Calu3 (cell line): ENCODE data around the gene CCDC3. TPM values are rescaled to one million over a fixed set of nuclear protein-coding genes. Genes with fewer than 3 reads are reported as not detected.

Experiments used
- BruUV-seq: library from RNA; stranded (reverse); fragments of 400-500 nt; replicated peaks from 2 replicates; lab custom pipeline; 2021; lab: Mats Ljungman, UMichigan
- CTCF ChIA-PET: fragments of 300-600 bp; sonication (Branson Sonifier 250); formaldehyde crosslinking; loops from one replicate; lab custom pipeline; 2022; ENCODE audit warnings: antibody characterized with exemption; lab: Charles Lee
- DNase-seq: peaks from one replicate; pipeline ENCODE4 v3.0.0; 2022
- H3K27ac Mint-ChIP-seq: one replicate; pipeline ENCODE4 v1.8.0; 2022; ENCODE audit warnings: mixed read lengths; ENCODE audit not compliant: unreplicated experiment
- H3K27me3 Mint-ChIP-seq: one replicate; pipeline ENCODE4 v1.8.0; 2022; ENCODE audit warnings: mixed read lengths; ENCODE audit not compliant: unreplicated experiment
- H3K36me3 Mint-ChIP-seq: one replicate; pipeline ENCODE4 v1.8.0; 2022; ENCODE audit warnings: mild to moderate bottlenecking, moderate library complexity, mixed read lengths; ENCODE audit not compliant: insufficient read depth, unreplicated experiment
- H3K4me1 Mint-ChIP-seq: one replicate; pipeline ENCODE4 v1.8.0; 2022; ENCODE audit warnings: mild to moderate bottlenecking, low read depth, mixed read lengths; ENCODE audit not compliant: unreplicated experiment
- H3K4me3 Mint-ChIP-seq: one replicate; pipeline ENCODE4 v1.8.0; 2022; ENCODE audit warnings: mild to moderate bottlenecking, low read depth, moderate library complexity, mixed read lengths; ENCODE audit not compliant: unreplicated experiment
- H3K9me3 Mint-ChIP-seq: one replicate; pipeline ENCODE4 v1.8.0; 2022; ENCODE audit warnings: low read depth, mixed read lengths; ENCODE audit not compliant: unreplicated experiment
- CTCF ChIP-seq: fragments of 200-600 bp; IDR thresholded peaks from one replicate; pipeline ENCODE4 v1.8.0; 2022; ENCODE audit warnings: antibody characterized with exemption; ENCODE audit not compliant: unreplicated experiment
- intact Hi-C: fragments of 100-400 bp; cut with micrococcal nuclease; formaldehyde crosslinking; loops from one replicate; pipeline ENCODE4 v1.10.0; 2022; ENCODE audit not compliant: unreplicated experiment
- total RNA-seq: library from RNA; stranded (reverse); gene quantifications from 2 replicates; pipeline ENCODE4 v1.2.3, GENCODE V29; 2022

Gene CCDC3
- total RNA-seq, 1 experiment from 2014 or later: not detected

DNA sequence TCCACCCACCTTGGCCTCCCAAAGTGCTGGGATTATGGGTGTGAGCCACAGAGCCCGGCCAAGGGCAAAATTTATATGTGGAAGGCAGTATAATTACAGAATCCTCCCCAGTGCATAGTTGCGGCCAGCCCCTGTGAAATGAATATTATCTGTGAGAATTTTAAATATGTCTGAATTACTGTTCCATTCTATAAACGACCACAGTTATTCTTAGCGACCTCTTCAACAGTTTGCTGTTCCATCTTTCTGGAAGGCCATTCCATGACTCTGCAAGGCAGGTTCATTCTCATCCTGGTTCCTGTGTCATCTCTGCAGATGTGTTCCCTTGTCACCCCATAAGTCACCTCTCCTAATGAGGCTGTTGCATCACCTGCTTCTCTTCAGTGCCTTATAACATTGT, 90.7 kb downstream of the CCDC3 start:
- intact Hi-C loops: no loop called here
- H3K36me3 Mint-ChIP-seq: peaks cover 3% of the 10 kb centered on the region

GRCh38 chr10:12909836-12910185, 91.7 kb downstream of the CCDC3 start:
- peaks cover 96% of the 10 kb centered on the region for H3K27me3 Mint-ChIP-seq
- TF ChIP-seq CTCF: no peak
- CTCF ChIA-PET: no interaction called here
- H3K9me3 Mint-ChIP-seq: peaks cover 2% of the 10 kb centered on the region
- DNase-seq: no peak
- H3K36me3 Mint-ChIP-seq: peaks cover 3% of the 10 kb centered on the region
- BruUV-seq: no TSS peak
- intact Hi-C loops: loop anchor here (10.0 kb wide), 1 partner anchor 165 kb away; no protein-coding TSS in a partner anchor
- no peak overlapping the region for H3K27ac Mint-ChIP-seq
- H3K4me1 Mint-ChIP-seq: no peaks in the 10 kb centered on the region
- H3K4me3 Mint-ChIP-seq: no peak overlapping the region

More for the DNA sequence above, 90.7 kb downstream of the CCDC3 start:
- H3K9me3 Mint-ChIP-seq: peaks cover 2% of the 10 kb centered on the region
- CTCF ChIA-PET: no interaction called here
- no peak for DNase-seq
- H3K4me1 Mint-ChIP-seq: no peaks in the 10 kb centered on the region
- H3K4me3 Mint-ChIP-seq: no peak overlapping the region
- no peak overlapping the region for H3K27ac Mint-ChIP-seq
- no peak for TF ChIP-seq CTCF
- BruUV-seq: no TSS peak
- peaks cover 91% of the 10 kb centered on the region for H3K27me3 Mint-ChIP-seq

DNA sequence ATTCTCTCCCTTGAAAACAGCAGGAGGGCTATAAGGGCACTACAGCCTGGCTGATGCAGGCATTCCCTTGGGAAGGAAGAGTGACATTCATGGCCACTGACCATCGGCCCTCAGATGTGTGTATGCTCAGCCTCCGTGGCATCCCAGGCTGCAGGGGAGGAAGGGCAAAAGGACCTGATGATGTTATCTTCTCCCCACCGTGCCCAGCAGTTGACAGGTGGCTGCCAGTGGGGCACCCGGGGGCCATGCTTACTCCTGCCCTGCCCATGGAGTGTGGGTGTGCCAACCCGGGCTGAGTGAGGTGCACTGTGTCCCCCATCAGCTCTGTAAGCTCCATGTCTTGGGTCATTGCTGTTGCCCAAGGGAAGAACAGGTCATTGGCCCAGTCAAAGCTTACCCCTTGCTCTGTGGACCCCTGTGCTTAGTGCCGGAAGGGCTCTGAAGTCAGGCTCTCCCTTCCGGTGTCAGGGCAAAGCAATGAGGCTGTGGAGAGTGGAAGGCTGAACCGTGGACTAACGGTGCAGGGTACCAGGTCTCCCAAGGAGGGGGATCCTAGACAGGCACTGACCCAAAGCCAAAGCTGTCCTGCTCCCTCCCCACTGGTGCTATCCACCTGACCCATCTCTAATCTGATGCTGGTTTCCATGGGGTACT, 92.2 kb downstream of the CCDC3 start:
- Mint-ChIP-seq H3K4me1 (no peaks in the 10 kb centered on the region), H3K4me3 (no peak overlapping the region), H3K36me3 (peaks cover under 1% of the 10 kb centered on the region), H3K9me3 (peaks cover 2% of the 10 kb centered on the region), H3K27me3 (peaks cover 96% of the 10 kb centered on the region), H3K27ac (no peak overlapping the region)
- intact Hi-C loops: loop anchor here (10.0 kb wide), 1 partner anchor 165 kb away; no protein-coding TSS in a partner anchor
- TF ChIP-seq CTCF: no peak
- no peak for DNase-seq
- BruUV-seq: no TSS peak
- CTCF ChIA-PET: no interaction called here

DNA sequence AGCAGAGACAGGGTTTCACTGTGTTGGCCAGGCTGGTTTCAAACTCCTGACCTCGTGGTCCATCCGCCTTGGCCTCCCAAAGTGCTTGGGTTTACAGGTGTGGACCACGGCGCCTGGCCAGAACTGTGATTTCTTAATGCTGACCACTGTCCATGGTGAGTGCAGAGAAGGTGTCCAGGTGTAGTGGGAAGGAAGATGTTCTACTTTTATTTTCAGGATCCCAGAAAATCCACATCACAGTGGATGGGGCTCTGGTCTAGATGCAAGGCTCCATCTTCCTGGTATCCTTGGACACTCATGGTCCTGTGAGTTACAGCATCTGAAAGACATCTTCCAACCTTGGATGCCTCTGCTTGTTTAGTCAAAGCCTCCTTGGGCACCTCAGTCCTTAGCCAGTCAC, 92.7 kb downstream of the CCDC3 start:
- Mint-ChIP-seq H3K4me3 (no peak overlapping the region), H3K27me3 (peaks cover 91% of the 10 kb centered on the region), H3K36me3 (no peaks in the 10 kb centered on the region), H3K27ac (no peak overlapping the region), H3K4me1 (no peaks in the 10 kb centered on the region), H3K9me3 (peaks cover 2% of the 10 kb centered on the region)
- no TSS peak for BruUV-seq
- CTCF ChIA-PET: no interaction called here
- no peak for DNase-seq
- no peak for TF ChIP-seq CTCF
- intact Hi-C loops: loop anchor here (10.0 kb wide), 1 partner anchor 166 kb away; no protein-coding TSS in a partner anchor
